Left lobe of liver (tissue), 2 donors: ENCODE data around the gene FRMPD4. TPM values are rescaled to one million over a fixed set of nuclear protein-coding genes. Genes with fewer than 3 reads are reported as not detected.

ENCODE experiments used
- ATAC-seq: fragments of 200-7000 bp; cut with Tn5 transposase; one replicate; pipeline ENCODE4 v1.9.1; 2020; ENCODE audit warnings: mild to moderate bottlenecking, moderate library complexity
- DNase-seq: peaks from one replicate; pipeline ENCODE4 v3.0.0-alpha.2; 2020; ENCODE audit warnings: low spot score
- total RNA-seq: library from RNA; stranded (reverse); gene quantifications from one replicate; pipeline ENCODE4 v1.2.1, GENCODE V29; 2021
- donor health status: DM: no; HTN: no; CAD: no; lungs with moderate emphysema.
- donor health status: DM: no; HTN: yes; CAD: no.

The FRMPD4 gene
- total RNA-seq, 1 donor from 2014 or later: not detected

DNA sequence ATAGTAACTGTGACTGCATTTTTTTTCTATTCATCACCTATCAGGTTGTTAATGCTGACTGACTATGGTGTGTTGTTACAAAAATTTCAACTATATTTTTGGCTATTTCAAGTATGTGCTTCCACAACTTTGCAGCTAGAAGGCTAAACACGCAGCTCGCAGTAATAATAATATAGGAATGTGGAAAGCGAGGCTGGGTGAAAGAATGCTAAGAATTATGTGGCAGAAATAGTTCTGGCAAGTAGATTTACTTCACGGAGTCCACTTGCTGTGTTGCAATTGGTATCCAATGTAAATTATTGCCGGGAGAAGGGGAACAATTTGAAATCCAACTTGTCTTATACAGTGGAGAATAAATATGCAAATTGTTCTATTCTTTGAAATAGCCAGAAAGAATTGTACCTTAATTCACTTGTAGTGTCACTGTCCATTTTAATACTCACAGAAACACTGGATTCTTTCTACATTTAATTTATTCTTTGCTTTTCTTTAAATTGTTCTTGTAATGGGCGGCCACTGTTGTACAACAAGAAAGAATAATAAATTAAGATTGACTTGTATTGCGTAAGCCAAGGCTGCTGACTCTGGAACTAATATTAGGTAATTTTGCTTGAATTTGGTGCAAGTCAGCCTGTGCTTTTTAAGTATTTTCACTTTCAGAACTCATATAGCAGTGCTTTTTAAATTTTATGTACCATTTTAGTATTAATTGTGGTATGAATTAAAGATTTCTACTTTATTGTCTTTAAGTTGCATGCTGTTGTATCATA is 154.9 kb downstream of the FRMPD4 start:
- ATAC-seq (no peak), DNase-seq (no peak)

DNA sequence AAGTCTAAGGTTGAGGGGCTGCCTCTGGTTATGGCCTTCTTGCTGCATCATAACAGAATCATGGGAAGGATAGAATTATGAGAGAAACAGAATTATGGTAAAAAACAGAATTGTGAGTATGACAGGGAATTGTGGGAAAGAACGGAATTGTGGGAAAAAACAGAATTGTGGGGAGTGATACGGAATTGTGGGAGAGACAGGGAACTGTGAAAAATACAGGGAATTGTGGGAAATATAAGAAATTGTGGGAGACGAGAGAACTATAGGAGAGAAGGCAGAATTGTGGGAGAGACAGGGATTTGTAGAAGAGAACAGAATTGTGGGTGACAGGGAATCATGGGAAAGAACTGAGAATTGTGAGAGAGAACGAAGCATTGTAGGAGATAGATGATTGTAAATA is 159.1 kb downstream of the FRMPD4 start:
- ATAC-seq (no peak), DNase-seq (no peak)

DNA sequence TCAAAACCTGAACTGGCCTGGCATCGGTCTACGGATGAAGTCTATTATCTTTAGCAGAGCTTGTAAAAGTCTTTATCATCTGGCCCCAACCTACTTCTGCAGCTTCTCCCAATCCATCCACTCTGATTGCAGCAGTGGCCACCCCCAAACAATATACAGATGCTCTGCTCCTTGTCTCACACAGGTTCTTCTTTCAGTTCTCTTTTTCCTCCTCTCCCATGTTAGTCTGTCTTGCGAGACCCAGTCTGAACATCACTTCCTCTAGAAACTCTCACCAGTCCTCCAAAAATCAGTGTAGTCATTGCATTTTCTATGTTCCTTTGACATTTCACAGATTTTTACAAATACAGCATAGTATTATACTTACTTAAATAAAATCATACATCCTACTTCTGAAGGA is 163.0 kb downstream of the FRMPD4 start:
- DNase-seq (no peak), ATAC-seq (no peak)

DNA sequence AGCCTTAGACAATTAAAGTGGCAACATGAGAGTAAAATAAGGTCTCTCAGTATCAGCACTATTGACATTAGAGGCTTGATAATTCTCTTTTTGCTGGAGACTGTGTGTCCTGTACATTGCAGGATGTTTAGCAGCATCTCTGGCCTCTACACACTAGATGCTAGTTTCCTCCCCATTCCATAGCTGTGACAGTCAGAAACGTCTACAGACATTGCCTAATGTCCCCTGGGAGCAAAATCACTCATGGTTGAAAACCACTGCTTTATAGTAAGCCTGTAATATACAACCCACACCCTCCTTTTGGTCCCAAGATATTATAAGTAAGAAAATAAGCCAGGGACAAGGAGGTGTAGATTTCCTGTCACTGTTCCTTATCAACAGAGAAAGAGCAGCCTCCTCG is 166.0 kb downstream of the FRMPD4 start:
- no peak for ATAC-seq

DNA sequence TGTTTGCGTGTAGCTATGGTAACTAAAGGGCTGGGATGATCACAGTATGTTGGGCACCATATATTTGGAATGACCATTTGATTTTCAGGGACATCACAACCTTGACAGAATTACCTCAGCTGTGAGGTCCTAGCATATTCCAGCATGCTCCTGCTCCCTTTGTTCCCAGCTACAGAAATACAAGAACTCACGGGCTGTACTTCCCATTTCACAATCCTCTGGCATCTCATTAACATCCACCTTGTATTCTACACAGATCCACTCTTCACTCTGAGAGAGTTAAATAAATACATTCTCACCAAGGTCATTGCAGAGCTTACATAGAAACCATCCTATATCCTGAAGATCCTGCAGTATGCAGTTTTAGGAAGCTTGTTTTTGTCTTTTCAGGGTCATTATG is 169.7 kb downstream of the FRMPD4 start:
- DNase-seq: no peak
- no peak for ATAC-seq

More for the DNA sequence above, 166.0 kb downstream of the FRMPD4 start:
- no peak for DNase-seq

DNA sequence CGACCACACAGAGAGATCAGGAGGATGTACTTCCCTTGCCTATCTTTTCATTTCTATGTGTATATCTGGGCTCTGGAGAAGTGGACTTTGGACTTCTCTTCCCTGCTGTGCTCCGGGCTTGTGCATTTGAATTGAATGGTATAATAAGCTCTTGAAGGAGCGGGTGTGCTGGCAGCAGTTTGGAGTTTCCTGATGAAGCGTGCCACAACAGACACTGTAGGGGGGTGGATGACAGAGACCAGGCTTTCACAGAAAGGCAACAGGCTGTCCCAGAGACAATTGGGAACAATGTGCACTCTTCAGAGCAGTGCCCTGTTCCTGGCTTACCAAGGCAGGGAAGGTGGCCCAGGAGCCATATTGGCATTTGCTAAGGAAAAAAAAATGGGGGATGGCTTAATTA is 170.1 kb downstream of the FRMPD4 start:
- no peak for ATAC-seq
- no peak for DNase-seq

DNA sequence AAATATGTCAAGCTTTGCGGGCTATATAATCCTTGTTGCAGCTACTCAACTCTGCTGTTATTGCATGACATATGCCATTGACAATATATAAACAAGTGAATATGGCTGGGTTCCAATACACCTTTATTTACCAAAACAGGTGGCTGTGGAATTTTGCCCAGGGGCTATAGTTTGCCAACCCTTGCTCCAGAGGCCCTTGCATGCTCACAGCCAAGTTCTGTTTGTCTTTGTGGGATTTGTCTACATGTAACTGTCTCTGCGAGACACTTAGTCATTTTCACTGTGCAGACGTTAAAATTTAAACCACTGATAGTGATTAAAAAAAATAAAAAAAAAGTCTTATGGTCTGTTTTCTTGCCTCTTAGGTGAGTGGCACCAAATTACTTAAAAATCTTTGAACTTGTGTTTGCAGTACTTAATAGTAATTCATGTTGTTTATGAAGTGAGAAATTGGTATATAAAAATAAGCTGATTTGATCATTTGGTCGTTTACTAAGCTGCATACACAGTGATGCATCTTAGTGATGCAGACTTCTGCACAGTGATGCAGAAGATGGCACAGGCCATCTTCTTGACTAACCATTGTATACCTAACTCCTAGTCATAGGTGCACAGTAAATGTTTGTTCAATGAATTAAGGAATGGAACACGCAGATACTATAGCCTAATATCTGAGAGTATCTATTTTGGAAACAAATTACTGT is 170.9 kb downstream of the FRMPD4 start:
- DNase-seq (no peak), ATAC-seq (no peak)

DNA sequence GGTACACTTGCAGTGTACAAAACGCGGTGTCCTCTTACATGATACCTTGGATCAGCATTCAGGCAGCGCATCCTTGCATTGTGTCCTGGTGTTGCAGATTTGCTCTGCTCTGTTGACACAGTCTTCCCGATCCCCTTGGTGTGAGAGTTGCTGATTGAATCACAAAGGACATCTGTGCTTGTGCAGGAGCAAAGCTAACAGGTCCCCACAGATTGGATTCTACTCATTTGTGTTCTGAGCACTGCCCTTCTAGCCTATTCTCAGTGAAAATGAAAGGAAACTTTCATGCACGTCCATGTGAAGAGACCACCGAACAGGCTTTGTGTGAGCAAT is 171.4 kb downstream of the FRMPD4 start:
- ATAC-seq (no peak), DNase-seq (no peak)

DNA sequence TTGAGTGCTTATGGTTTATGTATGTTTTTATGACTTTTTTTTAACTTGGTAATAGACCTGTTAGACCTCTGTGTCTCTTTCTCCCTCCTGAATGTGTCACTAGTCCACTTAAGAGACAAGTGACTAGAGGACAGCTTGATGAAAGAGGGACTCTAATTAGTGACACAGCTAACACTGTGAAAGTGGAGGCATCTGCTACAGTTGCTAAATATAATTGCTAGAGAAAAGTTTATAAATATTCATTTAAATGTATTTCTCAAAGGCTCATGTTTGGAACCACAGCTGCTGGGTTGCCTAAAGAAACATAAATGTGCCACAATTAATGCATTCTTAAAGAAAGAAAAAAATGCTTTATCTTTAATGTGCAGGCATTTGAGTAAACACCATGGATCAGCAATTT is 176.4 kb downstream of the FRMPD4 start:
- no peak for ATAC-seq
- DNase-seq: no peak

DNA sequence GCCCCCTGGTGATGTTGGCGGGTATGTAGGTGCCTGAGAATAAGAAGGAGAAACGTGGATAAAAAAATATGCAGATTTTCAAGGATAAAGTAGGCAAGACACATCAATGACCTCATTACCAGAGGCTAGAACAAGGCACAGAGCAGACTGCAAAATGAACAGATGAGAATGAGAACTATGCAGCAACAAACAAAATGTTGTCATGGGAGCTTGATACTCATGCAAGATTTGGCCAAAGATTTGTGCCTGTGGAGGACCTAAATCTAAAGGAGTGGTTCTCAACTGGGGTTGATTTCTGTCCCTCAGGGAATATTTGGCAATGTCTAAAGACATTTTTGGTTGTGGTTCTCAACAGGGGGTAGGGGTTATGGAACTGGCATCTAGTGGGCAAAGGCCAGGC is 177.3 kb downstream of the FRMPD4 start:
- ATAC-seq (no peak), DNase-seq (no peak)

DNA sequence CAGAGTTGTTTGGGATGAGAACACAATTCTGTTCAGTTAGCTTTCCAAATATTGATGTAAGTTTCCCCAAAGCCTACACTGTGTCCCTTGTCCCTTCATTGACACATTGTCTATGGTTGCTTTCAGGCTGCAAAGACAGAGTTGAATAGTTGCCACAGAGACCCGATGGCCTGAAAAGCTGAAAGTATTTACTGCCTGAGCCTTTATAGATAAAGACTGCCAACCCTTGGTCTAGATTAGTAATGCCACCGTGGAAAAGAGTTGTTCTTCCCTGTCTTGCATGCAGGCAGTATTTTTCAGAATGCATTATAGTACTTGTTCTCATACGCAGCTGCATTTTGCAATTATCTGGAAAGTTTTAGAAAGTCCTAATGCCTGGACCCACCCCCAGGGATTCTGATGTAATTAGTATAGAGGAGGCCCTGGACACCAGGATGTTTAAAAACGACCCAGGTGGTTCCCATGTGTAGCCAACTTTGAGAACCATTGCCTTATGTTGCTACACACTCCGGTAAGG is 180.8 kb downstream of the FRMPD4 start:
- DNase-seq (no peak), ATAC-seq (no peak)

DNA sequence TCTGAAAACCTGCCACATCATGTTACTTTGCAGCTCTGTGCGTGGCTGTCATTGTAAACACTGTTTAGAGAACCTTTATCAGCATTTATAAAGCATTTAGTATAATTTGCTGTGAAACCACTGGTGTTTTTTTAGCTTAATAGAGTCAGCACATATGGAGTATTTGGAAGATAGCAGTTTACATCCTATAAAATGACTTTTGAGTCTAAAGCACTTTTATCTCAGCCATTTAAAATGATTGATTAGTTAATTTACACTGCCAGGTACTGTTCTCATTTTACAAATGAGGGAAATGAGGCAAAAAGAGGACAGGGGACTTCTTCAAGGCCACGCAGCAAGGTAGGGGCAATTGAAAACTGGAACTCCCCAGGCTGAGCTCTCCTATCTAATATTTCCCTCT is 181.7 kb downstream of the FRMPD4 start:
- ATAC-seq: no peak
- no peak for DNase-seq

DNA sequence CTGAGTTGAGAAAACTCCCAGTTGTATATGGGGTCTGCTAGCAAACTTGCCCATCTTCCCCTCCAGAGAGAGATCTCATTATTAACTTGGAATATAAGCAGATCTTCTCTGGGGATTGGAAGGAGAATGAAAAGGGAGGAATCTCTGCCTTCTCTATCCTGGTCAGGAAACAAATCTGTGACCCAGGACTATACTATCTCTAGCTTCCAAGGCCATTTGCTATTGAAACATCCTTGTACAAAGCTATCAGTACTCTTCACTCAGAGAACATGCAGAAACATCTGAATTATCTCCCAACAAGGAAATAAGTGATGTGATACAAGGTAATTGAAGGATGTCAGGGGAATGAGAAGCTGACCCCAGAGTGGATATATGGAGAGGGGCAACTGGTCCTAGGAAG is 183.8 kb downstream of the FRMPD4 start:
- DNase-seq (no peak), ATAC-seq (no peak)

DNA sequence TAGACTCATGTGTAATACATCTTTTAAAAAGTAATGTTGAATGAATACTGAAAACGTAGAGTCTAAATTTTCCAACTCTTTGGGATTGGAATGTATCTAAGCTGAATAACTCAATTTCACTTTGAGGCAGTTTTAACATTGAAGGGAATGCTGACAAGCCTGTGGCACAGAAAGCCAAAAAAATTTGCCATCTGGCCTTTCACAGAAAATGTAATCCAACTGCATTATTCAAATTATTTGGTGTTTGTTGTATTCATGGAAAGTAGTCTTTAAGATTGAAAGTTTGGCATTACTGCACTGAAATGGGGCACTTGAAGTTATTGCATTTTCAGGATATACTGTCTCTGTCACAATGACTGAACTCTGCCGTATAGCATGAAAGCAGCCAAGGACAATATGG is 186.9 kb downstream of the FRMPD4 start:
- DNase-seq (no peak), ATAC-seq (no peak)

DNA sequence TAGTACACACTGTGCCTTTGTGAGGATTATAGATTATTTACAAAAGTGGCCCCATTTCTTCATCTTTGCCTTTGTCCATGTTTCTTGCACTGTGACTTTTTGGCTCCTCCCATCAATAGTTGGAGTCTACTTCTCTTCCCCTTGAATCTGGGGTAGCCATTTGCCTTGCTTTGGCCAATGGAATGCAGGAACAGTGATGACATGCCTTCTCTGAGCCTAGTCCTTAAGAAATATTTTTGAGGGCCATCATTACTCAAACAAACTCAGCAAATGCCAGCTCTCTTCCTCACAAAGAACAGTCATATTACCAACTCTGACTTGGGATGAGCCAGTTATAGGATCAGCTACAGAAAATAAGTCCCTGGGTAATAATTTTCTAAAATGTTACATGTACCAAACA is 189.6 kb downstream of the FRMPD4 start:
- no peak for DNase-seq
- no peak for ATAC-seq

DNA sequence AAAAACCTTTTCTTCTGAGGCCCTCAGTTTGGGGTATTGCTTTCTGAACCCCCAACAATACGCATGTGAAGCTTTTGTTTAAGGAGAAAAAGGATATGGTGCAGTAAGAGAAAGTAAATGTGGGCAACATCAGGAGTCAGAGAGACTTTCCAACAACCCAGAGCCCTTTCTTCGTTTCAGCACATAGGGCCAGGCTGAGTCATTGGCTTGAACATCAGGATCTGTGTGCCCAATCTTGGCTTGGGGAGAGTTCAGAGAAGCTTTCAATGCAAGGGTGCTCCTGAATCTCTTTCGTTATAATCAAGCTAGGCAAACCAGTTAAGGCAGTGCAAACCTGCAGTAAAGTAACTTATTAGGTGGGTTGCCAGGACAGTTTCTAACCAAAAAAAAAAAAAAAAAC is 191.2 kb downstream of the FRMPD4 start:
- DNase-seq (no peak), ATAC-seq (no peak)

DNA sequence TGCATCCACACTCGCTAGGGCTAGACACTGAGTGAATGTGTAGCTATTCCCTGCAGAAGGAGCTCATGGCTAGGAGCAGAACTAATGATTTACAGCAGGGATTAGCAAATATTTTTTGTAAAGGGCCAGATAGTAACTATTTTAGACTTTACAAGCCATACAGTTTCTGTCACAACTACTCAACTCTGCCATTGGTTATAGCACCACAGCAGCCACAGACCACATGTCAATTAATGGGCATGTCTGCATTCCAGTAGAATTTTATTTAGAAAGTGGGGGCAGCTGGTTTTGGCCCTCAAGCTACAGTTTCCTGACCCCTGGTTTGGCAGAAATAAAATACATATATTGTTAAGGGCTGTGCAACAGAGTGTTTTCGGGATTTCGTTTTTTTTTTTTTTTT is 192.6 kb downstream of the FRMPD4 start:
- DNase-seq (no peak), ATAC-seq (no peak)

DNA sequence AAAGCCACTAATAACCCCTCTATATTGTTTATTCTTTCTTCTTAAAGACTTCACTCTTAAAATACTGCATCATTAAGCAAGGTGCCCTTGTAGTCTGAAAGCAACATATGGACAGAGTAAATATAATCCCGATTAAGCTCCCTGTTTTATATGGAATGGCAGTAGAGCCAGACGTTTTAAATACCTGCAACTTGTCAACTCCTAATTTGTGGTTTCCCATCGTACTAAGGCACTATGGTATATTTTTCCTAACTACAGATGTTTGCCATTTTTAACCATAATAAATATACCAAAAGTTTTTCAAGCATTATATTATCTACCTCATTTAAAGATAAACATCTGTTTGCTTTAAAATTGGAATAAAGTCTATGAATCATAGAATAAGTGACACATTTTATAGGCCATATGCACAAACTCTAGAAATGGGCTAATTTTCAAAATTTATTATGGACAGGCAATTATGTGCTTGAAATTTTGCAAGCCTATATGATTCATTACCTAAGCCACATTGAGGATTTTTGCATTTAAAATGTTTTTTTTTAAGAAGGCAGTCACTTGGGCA is 194.6 kb downstream of the FRMPD4 start:
- ATAC-seq (no peak), DNase-seq (no peak)

DNA sequence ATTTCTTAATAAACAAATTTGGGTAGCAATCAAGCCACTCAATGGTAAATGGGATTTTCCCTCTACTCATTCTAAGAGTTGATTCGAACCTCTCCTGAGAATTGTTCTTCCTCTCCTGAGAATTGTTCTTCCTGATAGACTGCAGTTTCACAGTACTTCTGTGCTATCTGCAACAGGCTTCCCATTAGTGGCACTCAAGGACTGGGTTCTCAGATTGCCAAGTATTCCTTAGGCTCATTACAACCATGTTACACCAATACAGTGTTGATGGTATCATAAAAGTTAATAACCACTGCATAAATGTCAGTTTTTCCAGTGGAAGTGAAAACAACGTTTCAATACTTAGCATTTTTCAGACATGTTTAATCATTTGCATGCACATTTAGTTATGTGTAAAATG is 201.6 kb downstream of the FRMPD4 start:
- ATAC-seq: no peak
- DNase-seq: no peak

DNA sequence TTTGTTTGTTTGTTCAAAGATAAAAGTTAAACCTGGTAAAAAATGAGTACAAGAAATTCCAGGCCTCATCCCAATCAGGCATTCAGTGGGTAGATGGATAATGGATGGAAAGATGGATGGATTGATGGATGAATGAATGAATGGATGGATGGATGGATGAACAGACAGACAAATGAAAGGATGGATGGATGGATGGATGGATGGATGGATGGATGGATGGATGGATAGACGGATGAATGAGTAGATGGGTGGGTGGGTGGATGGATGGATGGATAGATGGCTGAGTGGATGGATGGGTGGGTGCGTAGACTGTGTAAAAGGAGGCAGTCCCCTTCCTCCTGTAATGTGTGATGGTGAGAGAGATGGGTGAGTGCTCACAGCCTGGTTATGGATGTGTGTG is 206.7 kb downstream of the FRMPD4 start:
- no peak for DNase-seq
- no peak for ATAC-seq

DNA sequence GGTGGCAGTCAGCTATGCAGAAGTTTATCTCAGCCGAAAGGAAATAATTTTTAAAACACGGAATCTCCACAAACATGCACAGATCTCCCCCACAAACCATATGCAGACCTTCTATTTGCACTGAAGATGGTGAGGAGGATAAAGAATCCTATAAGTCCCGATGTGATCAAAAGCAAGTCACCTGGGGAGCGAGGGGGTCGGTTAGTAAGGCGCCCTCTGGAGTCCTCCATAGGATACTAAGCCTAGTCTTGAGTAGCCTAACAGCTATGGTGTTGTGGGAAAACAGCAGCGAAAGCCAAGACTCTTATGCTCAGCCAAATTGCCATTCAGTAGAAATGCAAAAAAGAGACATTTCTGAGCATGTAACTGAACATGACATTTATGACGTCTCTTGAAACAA is 210.9 kb downstream of the FRMPD4 start:
- DNase-seq (no peak), ATAC-seq (no peak)

DNA sequence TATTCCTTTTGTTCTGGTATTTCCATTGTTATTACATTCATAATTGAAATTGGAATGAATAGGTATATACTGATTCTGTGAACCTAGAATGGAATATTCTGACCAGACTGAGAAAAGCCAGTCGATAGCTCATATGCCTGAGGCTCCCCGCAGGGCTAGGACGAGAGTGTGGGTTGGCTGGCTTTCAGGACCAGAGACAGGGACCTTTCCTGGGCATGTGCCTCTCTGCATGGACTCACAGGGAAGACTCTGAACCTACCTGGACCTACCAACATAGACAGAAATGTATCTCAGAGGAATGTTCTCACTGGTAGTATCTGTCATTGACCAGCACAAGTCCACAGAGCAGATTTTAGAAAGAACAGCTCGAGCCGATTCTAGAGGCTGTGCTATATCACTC is 214.6 kb downstream of the FRMPD4 start:
- no peak for ATAC-seq
- no peak for DNase-seq
